Measurements from ENCODE around the gene NMUR1.

Gene NMUR1

GRCh38 chr2:231494669-231495068, 35.6 kb downstream of the NMUR1 start:
- FAIRE-seq, result peak; percentile 29
- no peak for DNase-seq (ENCODE audit: extremely low spot score, insufficient read length, low read depth)

GRCh38 chr2:231490801-231491200, 39.4 kb downstream of the NMUR1 start:
- DNase-seq (ENCODE audit: extremely low spot score, insufficient read length, low read depth), result no peak
- FAIRE-seq, result no peak

GRCh38 chr2:231489990-231490389, 40.3 kb downstream of the NMUR1 start:
- FAIRE-seq, result no peak
- no peak for DNase-seq (ENCODE audit: extremely low spot score, insufficient read length, low read depth)

- DNase-seq (ENCODE audit: extremely low spot score, insufficient read length, low read depth), result no peak
- FAIRE-seq, result no peak
Measured at GRCh38 chr2:231488331-231488730, 41.9 kb downstream of the NMUR1 start.

GRCh38 chr2:231486851-231487596, 43.2 kb downstream of the NMUR1 start:
- DNase-seq (ENCODE audit: extremely low spot score, insufficient read length, low read depth), result no peak
- no peak for FAIRE-seq

- DNase-seq (ENCODE audit: extremely low spot score, insufficient read length, low read depth) (peak; percentile 18), FAIRE-seq (no peak)
Measured at GRCh38 chr2:231483398-231484329, 46.6 kb downstream of the NMUR1 start.

GRCh38 chr2:231482806-231483391, 47.3 kb downstream of the NMUR1 start:
- DNase-seq (ENCODE audit: extremely low spot score, insufficient read length, low read depth) (peak; percentile 83), FAIRE-seq (peak; percentile 57)

- FAIRE-seq, result no peak
- DNase-seq (ENCODE audit: extremely low spot score, insufficient read length, low read depth), result no peak
Measured at GRCh38 chr2:231480781-231481180, 49.5 kb downstream of the NMUR1 start.

GRCh38 chr2:231479455-231479854, 50.8 kb downstream of the NMUR1 start:
- DNase-seq (ENCODE audit: extremely low spot score, insufficient read length, low read depth), result no peak
- no peak for FAIRE-seq

- FAIRE-seq (no peak), DNase-seq (ENCODE audit: extremely low spot score, insufficient read length, low read depth) (no peak)
Measured at GRCh38 chr2:231476920-231477319, 53.3 kb downstream of the NMUR1 start.

GRCh38 chr2:231475965-231476364, 54.3 kb downstream of the NMUR1 start:
- no peak for FAIRE-seq
- no peak for DNase-seq (ENCODE audit: extremely low spot score, insufficient read length, low read depth)

All from GM18507 (cell line).